Stimulated activated naive CD8-positive, alpha-beta T cell treated with anti-CD3 and anti-CD28 coated beads, Interleukin-15, amount 100 ng/mL, for 72 hours (primary cell): ENCODE measurements around the gene CFAP251.
A peak's percentile ranks its signal among the peaks of the same experiment; 100 is the strongest.
"Not testable (repeated sequence)": the region's sequence is repeated elsewhere in the genome, so short reads cannot be mapped to it uniquely, and the experiment has no call there.

Experiments used
- ATAC-seq: fragments of 150-1000 bp; cut with Tn5 transposase; 2 replicates; pipeline ENCODE4 v1.10.0; 2021; ENCODE audit warnings: mild to moderate bottlenecking, moderate library complexity
- DNase-seq, 2 donors: peaks; one replicate each; pipeline ENCODE4 v3.0.0; 2021 to 2022
- H3K27ac Mint-ChIP-seq, 2 donors: one replicate each; pipeline ENCODE4 v1.8.0; 2022; ENCODE audit warnings: mild to moderate bottlenecking in 2 of 2, mixed read lengths in 2 of 2, moderate library complexity in 2 of 2
- H3K27me3 Mint-ChIP-seq: one replicate; pipeline ENCODE4 v1.8.0; 2022; ENCODE audit warnings: mixed read lengths
- H3K4me1 Mint-ChIP-seq: one replicate; pipeline ENCODE4 v1.8.0; 2022; ENCODE audit warnings: mild to moderate bottlenecking, mixed read lengths
- H3K4me3 Mint-ChIP-seq, 2 donors: one replicate each; pipeline ENCODE4 v1.8.0; 2022; ENCODE audit warnings: mild to moderate bottlenecking in 2 of 2, mixed read lengths in 2 of 2, moderate library complexity in 1 of 2
- H3K9me3 Mint-ChIP-seq, 2 donors: one replicate each; pipeline ENCODE4 v1.8.0; 2022; ENCODE audit warnings: mixed read lengths in 2 of 2

Gene CFAP251

GRCh38 chr12:121970581-121971300 lies 52.3 kb downstream of the CFAP251 start:
- H3K27me3 Mint-ChIP-seq, result no peaks in the 10 kb centered on the region
- ATAC-seq (no peak), DNase-seq (no peak)
- peaks cover 4 to 29% of the 10 kb centered on the region in 2 donors for H3K9me3 Mint-ChIP-seq
- H3K27ac Mint-ChIP-seq, result no peak overlapping the region
- H3K4me1 Mint-ChIP-seq, result no peaks in the 10 kb centered on the region
- no peak overlapping the region for H3K4me3 Mint-ChIP-seq

- Mint-ChIP-seq H3K27me3 (no peaks in the 10 kb centered on the region), H3K4me1 (no peaks in the 10 kb centered on the region), H3K27ac (no peak overlapping the region), H3K9me3 (peaks cover 4 to 29% of the 10 kb centered on the region in 2 donors), H3K4me3 (no peak overlapping the region)
- DNase-seq (no peak), ATAC-seq (no peak)
Measured at GRCh38 chr12:121974026-121974985, 55.9 kb downstream of the CFAP251 start.

- no peaks in the 10 kb centered on the region for H3K27me3 Mint-ChIP-seq
- H3K4me1 Mint-ChIP-seq, result no peaks in the 10 kb centered on the region
- ATAC-seq (no peak), DNase-seq (no peak)
- H3K27ac Mint-ChIP-seq, result no peak overlapping the region
- peaks cover 4 to 29% of the 10 kb centered on the region in 2 donors for H3K9me3 Mint-ChIP-seq
- no peak overlapping the region for H3K4me3 Mint-ChIP-seq
Measured at GRCh38 chr12:121975021-121975420, 56.6 kb downstream of the CFAP251 start.

GRCh38 chr12:121976950-121977349 lies 58.6 kb downstream of the CFAP251 start:
- peaks cover 4 to 25% of the 10 kb centered on the region in 2 donors for H3K9me3 Mint-ChIP-seq
- H3K4me1 Mint-ChIP-seq, result peaks cover 4% of the 10 kb centered on the region
- DNase-seq (no peak), ATAC-seq (no peak)
- no peak overlapping the region for H3K27ac Mint-ChIP-seq
- no peak overlapping the region for H3K4me3 Mint-ChIP-seq
- H3K27me3 Mint-ChIP-seq, result no peaks in the 10 kb centered on the region

GRCh38 chr12:121980191-121980891 lies 61.9 kb downstream of the CFAP251 start:
- H3K4me1 Mint-ChIP-seq, result peaks cover 9% of the 10 kb centered on the region
- H3K27ac Mint-ChIP-seq, result no peak overlapping the region
- H3K9me3 Mint-ChIP-seq, result no peaks in the 10 kb centered on the region
- DNase-seq, result no peak
- no peaks in the 10 kb centered on the region for H3K27me3 Mint-ChIP-seq
- H3K4me3 Mint-ChIP-seq, result no peak overlapping the region
- peak; percentile 43 for ATAC-seq

GRCh38 chr12:121980892-121981272 lies 62.5 kb downstream of the CFAP251 start:
- Mint-ChIP-seq H3K4me3 (no peak overlapping the region), H3K9me3 (no peaks in the 10 kb centered on the region), H3K27ac (no peak overlapping the region), H3K27me3 (no peaks in the 10 kb centered on the region), H3K4me1 (peaks cover 9% of the 10 kb centered on the region)
- DNase-seq, result no peak
- ATAC-seq, result no peak

GRCh38 chr12:121981456-121981855 lies 63.1 kb downstream of the CFAP251 start:
- no peak overlapping the region for H3K27ac Mint-ChIP-seq
- no peak overlapping the region for H3K4me3 Mint-ChIP-seq
- H3K4me1 Mint-ChIP-seq, result peaks cover 9% of the 10 kb centered on the region

GRCh38 chr12:121982950-121983349 lies 64.6 kb downstream of the CFAP251 start:
- Mint-ChIP-seq H3K4me1 (peaks cover 9% of the 10 kb centered on the region), H3K9me3 (no peaks in the 10 kb centered on the region), H3K27me3 (no peaks in the 10 kb centered on the region), H3K4me3 (no peak overlapping the region), H3K27ac (no peak overlapping the region)
- ATAC-seq, result no peak
- DNase-seq, result no peak

More at GRCh38 chr12:121981456-121981855, 63.1 kb downstream of the CFAP251 start:
- no peak for DNase-seq
- Mint-ChIP-seq H3K27me3 (no peaks in the 10 kb centered on the region), H3K9me3 (no peaks in the 10 kb centered on the region)
- no peak for ATAC-seq

GRCh38 chr12:121983536-121984210 lies 65.3 kb downstream of the CFAP251 start:
- Mint-ChIP-seq H3K9me3 (no peaks in the 10 kb centered on the region), H3K27ac (no peak overlapping the region), H3K4me1 (peaks cover 9% of the 10 kb centered on the region), H3K27me3 (no peaks in the 10 kb centered on the region), H3K4me3 (no peak overlapping the region)
- ATAC-seq (no peak), DNase-seq (no peak)

- Mint-ChIP-seq H3K4me1 (peaks cover 18% of the 10 kb centered on the region), H3K27ac (peak overlapping the region in 1 of 2 donors; percentile 63), H3K4me3 (no peak overlapping the region), H3K27me3 (no peaks in the 10 kb centered on the region), H3K9me3 (no peaks in the 10 kb centered on the region)
- ATAC-seq, result no peak
- no peak for DNase-seq
Measured at GRCh38 chr12:121986489-121987245, 68.3 kb downstream of the CFAP251 start.

GRCh38 chr12:121988519-121988918 lies 70.1 kb downstream of the CFAP251 start:
- H3K4me1 Mint-ChIP-seq, result peaks cover 28% of the 10 kb centered on the region
- H3K27me3 Mint-ChIP-seq, ATAC-seq, H3K9me3 Mint-ChIP-seq, DNase-seq, H3K4me3 Mint-ChIP-seq, H3K27ac Mint-ChIP-seq: not testable (repeated sequence)

GRCh38 chr12:121989276-121990113 lies 71.1 kb downstream of the CFAP251 start:
- Mint-ChIP-seq H3K4me3 (no peak overlapping the region), H3K9me3 (no peaks in the 10 kb centered on the region), H3K4me1 (peaks cover 24% of the 10 kb centered on the region), H3K27ac (no peak overlapping the region), H3K27me3 (no peaks in the 10 kb centered on the region)
- DNase-seq, result no peak
- ATAC-seq, result no peak

- Mint-ChIP-seq H3K27me3 (no peaks in the 10 kb centered on the region), H3K4me1 (peaks cover 24% of the 10 kb centered on the region), H3K27ac (no peak overlapping the region), H3K4me3 (no peak overlapping the region), H3K9me3 (no peaks in the 10 kb centered on the region)
- no peak for DNase-seq
- no peak for ATAC-seq
Measured at GRCh38 chr12:121990114-121990647, 71.8 kb downstream of the CFAP251 start.
